Measurements from ENCODE around the gene SPRN. TPM values are rescaled to one million over a fixed set of nuclear protein-coding genes. Genes with fewer than 3 reads are reported as not detected.
"Not testable (repeated sequence)": the region's sequence is repeated elsewhere in the genome, so short reads cannot be mapped to it uniquely, and the experiment has no call there.

The SPRN gene
- 0.18 TPM for total RNA-seq

GRCh38 chr10:133424601-133425000, at the start of gene SPRN:
Gene SPRN (minus strand): TSS chr10:133424625. CDS start chr10:133423681, 944 bp downstream.
- DNase-seq (ENCODE audit: low spot score); ATAC-seq: not testable (repeated sequence)

- ATAC-seq (no peak), DNase-seq (ENCODE audit: low spot score) (no peak)
These were observed 49.6 kb upstream of the SPRN start for GRCh38 chr10:133474027-133474426.

GRCh38 chr10:133473270-133473669, 48.8 kb upstream of the SPRN start:
- DNase-seq (ENCODE audit: low spot score): no peak
- no peak for ATAC-seq

- ATAC-seq (no peak), DNase-seq (ENCODE audit: low spot score) (no peak)
These were observed 47.1 kb upstream of the SPRN start for GRCh38 chr10:133471300-133472109.

GRCh38 chr10:133469205-133469604, 44.8 kb upstream of the SPRN start:
- not testable (repeated sequence) for ATAC-seq; DNase-seq (ENCODE audit: low spot score)

- DNase-seq (ENCODE audit: low spot score) (no peak), ATAC-seq (no peak)
These were observed 43.0 kb upstream of the SPRN start for GRCh38 chr10:133467286-133467911.

GRCh38 chr10:133466683-133467275, 42.4 kb upstream of the SPRN start:
- no peak for DNase-seq (ENCODE audit: low spot score)
- ATAC-seq: no peak

- DNase-seq (ENCODE audit: low spot score): no peak
- no peak for ATAC-seq
These were observed 41.6 kb upstream of the SPRN start for GRCh38 chr10:133465950-133466474.

GRCh38 chr10:133465191-133465949, 40.9 kb upstream of the SPRN start:
- DNase-seq (ENCODE audit: low spot score) (no peak), ATAC-seq (peak; percentile 12)

GRCh38 chr10:133464582-133465031, 40.2 kb upstream of the SPRN start:
- DNase-seq (ENCODE audit: low spot score) (no peak), ATAC-seq (no peak)

GRCh38 chr10:133462512-133463305, 38.3 kb upstream of the SPRN start:
- no peak for DNase-seq (ENCODE audit: low spot score)
- peak; percentile 61 for ATAC-seq

- ATAC-seq: no peak
- DNase-seq (ENCODE audit: low spot score): no peak
These were observed 37.4 kb upstream of the SPRN start for GRCh38 chr10:133461841-133462240.

- ATAC-seq (no peak), DNase-seq (ENCODE audit: low spot score) (no peak)
These were observed 36.6 kb upstream of the SPRN start for GRCh38 chr10:133461027-133461426.

GRCh38 chr10:133460208-133460769, 35.9 kb upstream of the SPRN start:
- ATAC-seq: no peak
- DNase-seq (ENCODE audit: low spot score): no peak

GRCh38 chr10:133459454-133460207, 35.2 kb upstream of the SPRN start:
- ATAC-seq: no peak
- DNase-seq (ENCODE audit: low spot score): no peak

GRCh38 chr10:133458710-133459453, 34.5 kb upstream of the SPRN start:
- DNase-seq (ENCODE audit: low spot score): no peak
- ATAC-seq: no peak

- ATAC-seq (no peak), DNase-seq (ENCODE audit: low spot score) (no peak)
These were observed 33.7 kb upstream of the SPRN start for GRCh38 chr10:133458021-133458709.

Measured in left lobe of liver (tissue), 2 donors.